HepG2 (cell line): ENCODE results near the gene COL27A1.

Source experiments
- CTCF ChIP-seq: sonication (generic); formaldehyde crosslinking; IDR thresholded peaks from 2 replicates; pipeline ENCODE4 v1.5.0; 2020; ENCODE audit warnings: mild to moderate bottlenecking, missing genetic modification reagents, moderate library complexity
- HMG20A ChIP-seq: IDR thresholded peaks from 2 replicates; pipeline ENCODE4 v1.6.1; 2016; ENCODE audit warnings: borderline replicate concordance
- NFYC ChIP-seq: IDR thresholded peaks from 2 replicates; pipeline ENCODE4 v1.6.1; 2016; ENCODE audit warnings: missing genetic modification reagents, missing compliant biosample characterization
- PAWR ChIP-seq: sonication (generic); formaldehyde crosslinking; IDR thresholded peaks from 2 replicates; pipeline ENCODE4 v1.4.0; 2020; ENCODE audit warnings: missing genetic modification reagents, mild to moderate bottlenecking, borderline replicate concordance
- USF2 ChIP-seq, 2 experiments: sonication (generic) in 1 of 2; formaldehyde crosslinking in 1 of 2; IDR thresholded peaks; 2 replicates each; pipeline versions ENCODE4 v1.5.1 to v1.6.1; 2011 to 2020; ENCODE audit warnings: borderline replicate concordance in 1 of 2, low read depth in 1 of 2, low read length in 1 of 2, mild to moderate bottlenecking in 1 of 2, missing genetic modification reagents in 1 of 2, moderate library complexity in 1 of 2
- TF ChIP-seq, protein P1 (sequence below): IDR thresholded peaks from 2 replicates; pipeline ENCODE4 v1.6.1; 2016; ENCODE audit warnings: low read depth
- TF ChIP-seq, protein P2 (sequence below): fragments of 450-650 bp; IDR thresholded peaks from 2 replicates; pipeline ENCODE4 v1.6.1; 2017; ENCODE audit warnings: mild to moderate bottlenecking

GRCh38 chr9:114178756-114179450 is 23.6 kb downstream of the COL27A1 start:
- no peak for TF ChIP-seq PAWR (CRISPR knock-in tag)
- TF ChIP-seq CTCF (CRISPR knock-in tag), result no peak
- no peak for TF ChIP-seq NFYC (CRISPR knock-in tag)
- TF ChIP-seq, protein P1, sequence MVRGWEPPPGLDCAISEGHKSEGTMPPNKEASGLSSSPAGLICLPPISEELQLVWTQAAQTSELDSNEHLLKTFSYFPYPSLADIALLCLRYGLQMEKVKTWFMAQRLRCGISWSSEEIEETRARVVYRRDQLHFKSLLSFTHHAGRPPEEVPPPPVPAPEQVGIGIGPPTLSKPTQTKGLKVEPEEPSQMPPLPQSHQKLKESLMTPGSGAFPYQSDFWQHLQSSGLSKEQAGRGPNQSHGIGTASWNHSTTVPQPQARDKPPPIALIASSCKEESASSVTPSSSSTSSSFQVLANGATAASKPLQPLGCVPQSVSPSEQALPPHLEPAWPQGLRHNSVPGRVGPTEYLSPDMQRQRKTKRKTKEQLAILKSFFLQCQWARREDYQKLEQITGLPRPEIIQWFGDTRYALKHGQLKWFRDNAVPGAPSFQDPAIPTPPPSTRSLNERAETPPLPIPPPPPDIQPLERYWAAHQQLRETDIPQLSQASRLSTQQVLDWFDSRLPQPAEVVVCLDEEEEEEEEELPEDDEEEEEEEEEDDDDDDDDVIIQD (CRISPR knock-in tag), result no peak
- no peak for TF ChIP-seq HMG20A (CRISPR knock-in tag)
- TF ChIP-seq, protein P2, sequence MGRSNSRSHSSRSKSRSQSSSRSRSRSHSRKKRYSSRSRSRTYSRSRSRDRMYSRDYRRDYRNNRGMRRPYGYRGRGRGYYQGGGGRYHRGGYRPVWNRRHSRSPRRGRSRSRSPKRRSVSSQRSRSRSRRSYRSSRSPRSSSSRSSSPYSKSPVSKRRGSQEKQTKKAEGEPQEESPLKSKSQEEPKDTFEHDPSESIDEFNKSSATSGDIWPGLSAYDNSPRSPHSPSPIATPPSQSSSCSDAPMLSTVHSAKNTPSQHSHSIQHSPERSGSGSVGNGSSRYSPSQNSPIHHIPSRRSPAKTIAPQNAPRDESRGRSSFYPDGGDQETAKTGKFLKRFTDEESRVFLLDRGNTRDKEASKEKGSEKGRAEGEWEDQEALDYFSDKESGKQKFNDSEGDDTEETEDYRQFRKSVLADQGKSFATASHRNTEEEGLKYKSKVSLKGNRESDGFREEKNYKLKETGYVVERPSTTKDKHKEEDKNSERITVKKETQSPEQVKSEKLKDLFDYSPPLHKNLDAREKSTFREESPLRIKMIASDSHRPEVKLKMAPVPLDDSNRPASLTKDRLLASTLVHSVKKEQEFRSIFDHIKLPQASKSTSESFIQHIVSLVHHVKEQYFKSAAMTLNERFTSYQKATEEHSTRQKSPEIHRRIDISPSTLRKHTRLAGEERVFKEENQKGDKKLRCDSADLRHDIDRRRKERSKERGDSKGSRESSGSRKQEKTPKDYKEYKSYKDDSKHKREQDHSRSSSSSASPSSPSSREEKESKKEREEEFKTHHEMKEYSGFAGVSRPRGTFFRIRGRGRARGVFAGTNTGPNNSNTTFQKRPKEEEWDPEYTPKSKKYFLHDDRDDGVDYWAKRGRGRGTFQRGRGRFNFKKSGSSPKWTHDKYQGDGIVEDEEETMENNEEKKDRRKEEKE, result no peak
- TF ChIP-seq USF2 (IDR thresholded peaks at IDR 0.05; ENCODE audit: low read depth, low read length), result no peak
- no peak for TF ChIP-seq USF2 (CRISPR knock-in tag; IDR thresholded peaks at IDR 0.05; ENCODE audit: borderline replicate concordance)
